ENCODE data around the gene APOBEC3A.

- TF ChIP-seq POLR2AphosphoS5 (IDR thresholded peaks at IDR 0.05; ENCODE audit: low read depth, low read length) (no peak), TAF1 (IDR thresholded peaks at IDR 0.05; ENCODE audit: borderline replicate concordance, insufficient read depth, low read length) (no peak), REST (IDR thresholded peaks at IDR 0.05; ENCODE audit: insufficient read depth in 1 of 2, low read depth in 2 of 2, low read length in 2 of 2) (no peak), FOXP2 (optimal IDR thresholded peaks at IDR 0.05; ENCODE audit: borderline replicate concordance, extremely low read depth, extremely low read length, insufficient read depth) (no peak), SIN3A (IDR thresholded peaks at IDR 0.05; ENCODE audit: borderline replicate concordance, insufficient read depth, low read length) (no peak)
Measured at GRCh38 chr22:38953577-38954413, 3.6 kb upstream of the APOBEC3A start.
